NB4 (cell line): ENCODE results near the gene TXNIP.
A peak's percentile ranks its signal among the peaks of the same experiment; 100 is the strongest.

ENCODE experiments used
- DNase-seq: peaks from one replicate; pipeline ENCODE4 v3.0.0; 2010; ENCODE audit warnings: low read depth
- H3K4me3 ChIP-seq: one replicate; pipeline ENCODE4 v1.5.1; 2011; ENCODE audit warnings: mild to moderate bottlenecking, low read depth, low read length, moderate library complexity
- MYC ChIP-seq: IDR thresholded peaks from 2 replicates; pipeline ENCODE4 v1.6.1; 2011; ENCODE audit warnings: low read depth, low read length
- POLR2A ChIP-seq: IDR thresholded peaks from 2 replicates; pipeline ENCODE4 v1.6.1; 2011; ENCODE audit warnings: mild to moderate bottlenecking; ENCODE audit not compliant: insufficient read length; ENCODE audit errors: extremely low read depth
- TF ChIP-seq, protein P1 (sequence below): IDR thresholded peaks from 2 replicates; pipeline ENCODE4 v1.6.1; 2011; ENCODE audit warnings: low read depth, low read length
- TF ChIP-seq, protein P2 (sequence below): IDR thresholded peaks from one replicate; pipeline ENCODE4 v1.5.1; 2012; ENCODE audit warnings: low read depth, low read length

Gene TXNIP

DNA sequence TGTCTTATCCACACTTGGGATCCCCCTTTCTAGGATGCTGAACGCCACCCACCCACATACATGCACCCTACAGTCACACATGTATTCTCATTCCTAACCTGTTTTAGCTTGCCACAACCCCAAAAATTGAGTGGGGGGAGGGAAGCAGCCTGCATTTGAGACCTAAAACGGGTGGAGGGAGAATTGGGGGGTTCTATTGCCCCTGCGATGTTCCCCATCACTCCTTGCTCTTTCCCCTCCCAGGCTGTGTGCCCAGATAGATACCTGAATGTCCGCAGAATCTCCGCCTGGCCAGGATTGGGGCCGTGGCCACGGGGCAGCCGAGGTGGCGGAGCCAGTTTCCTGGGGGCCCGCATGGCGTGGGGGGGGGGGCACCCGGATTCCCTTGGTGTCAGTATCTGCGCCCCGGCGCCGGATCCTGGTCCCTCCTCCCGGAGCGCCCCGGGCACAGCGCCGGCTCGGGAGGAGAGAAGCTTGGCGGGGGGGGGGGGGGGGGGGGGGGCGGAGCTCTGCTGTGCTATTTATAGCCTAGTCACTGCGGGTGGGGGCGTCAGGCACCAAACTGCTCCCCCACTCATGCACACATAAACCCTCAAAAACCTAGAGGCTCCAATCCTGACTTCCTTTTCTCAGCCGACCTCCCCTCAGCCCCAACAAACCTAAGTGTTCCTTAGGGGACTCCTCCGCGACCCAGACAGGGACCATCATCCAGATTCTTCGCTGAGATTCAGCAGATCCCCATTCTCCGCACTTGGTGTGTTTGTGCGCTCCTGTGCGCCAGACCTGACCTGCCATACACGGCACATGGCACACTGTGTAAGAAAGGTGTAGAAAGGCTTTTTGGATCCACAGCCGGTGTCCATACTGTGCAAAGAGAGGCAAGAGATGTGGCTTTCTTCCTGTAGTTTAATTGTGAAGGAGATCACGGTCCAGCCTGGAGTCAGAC, 33.9 kb downstream of the TXNIP start:
- DNase-seq = no peak
- H3K4me3 ChIP-seq = no peak overlapping the region
- TF ChIP-seq, protein P1, sequence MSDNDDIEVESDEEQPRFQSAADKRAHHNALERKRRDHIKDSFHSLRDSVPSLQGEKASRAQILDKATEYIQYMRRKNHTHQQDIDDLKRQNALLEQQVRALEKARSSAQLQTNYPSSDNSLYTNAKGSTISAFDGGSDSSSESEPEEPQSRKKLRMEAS = no peak
- TF ChIP-seq MYC (no peak), POLR2A (no peak)
- TF ChIP-seq, protein P2, sequence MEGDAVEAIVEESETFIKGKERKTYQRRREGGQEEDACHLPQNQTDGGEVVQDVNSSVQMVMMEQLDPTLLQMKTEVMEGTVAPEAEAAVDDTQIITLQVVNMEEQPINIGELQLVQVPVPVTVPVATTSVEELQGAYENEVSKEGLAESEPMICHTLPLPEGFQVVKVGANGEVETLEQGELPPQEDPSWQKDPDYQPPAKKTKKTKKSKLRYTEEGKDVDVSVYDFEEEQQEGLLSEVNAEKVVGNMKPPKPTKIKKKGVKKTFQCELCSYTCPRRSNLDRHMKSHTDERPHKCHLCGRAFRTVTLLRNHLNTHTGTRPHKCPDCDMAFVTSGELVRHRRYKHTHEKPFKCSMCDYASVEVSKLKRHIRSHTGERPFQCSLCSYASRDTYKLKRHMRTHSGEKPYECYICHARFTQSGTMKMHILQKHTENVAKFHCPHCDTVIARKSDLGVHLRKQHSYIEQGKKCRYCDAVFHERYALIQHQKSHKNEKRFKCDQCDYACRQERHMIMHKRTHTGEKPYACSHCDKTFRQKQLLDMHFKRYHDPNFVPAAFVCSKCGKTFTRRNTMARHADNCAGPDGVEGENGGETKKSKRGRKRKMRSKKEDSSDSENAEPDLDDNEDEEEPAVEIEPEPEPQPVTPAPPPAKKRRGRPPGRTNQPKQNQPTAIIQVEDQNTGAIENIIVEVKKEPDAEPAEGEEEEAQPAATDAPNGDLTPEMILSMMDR = no peak

DNA sequence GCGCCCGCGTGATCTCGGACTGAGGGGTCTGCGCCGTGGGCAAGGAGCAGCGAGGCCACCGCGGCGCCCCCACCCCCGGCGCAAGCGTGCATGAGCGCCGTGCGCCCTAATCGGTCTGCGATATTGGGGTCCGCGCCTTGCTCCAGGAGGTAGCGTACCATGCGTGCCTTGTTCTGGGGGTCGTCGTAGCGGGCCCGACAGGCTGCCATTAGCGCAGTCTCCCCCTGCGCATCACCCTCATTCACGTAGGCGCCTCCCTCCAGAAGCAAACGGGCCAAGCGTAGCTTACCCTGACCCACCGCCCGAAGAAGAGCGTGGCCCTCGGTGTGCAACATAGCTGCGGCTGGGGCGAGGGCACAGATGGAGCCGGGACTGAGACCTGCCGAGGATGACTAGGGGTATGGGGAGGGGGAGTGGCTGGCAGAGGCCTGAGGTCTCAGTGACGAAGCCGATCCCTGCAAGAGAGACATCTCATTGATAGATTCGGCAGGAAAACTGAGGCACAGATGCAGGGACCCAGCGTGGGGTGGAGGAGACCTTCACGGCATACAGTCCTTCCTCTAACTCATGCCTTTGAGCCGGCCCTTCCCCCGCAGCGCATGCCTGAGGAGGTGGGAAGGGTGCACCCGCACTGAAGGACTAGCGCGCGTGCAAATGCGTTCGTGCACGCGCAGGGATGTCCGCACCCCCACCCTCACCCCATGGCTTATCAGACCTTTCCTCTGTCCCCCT, 34.8 kb downstream of the TXNIP start:
- DNase-seq = peak; percentile 34
- no peak overlapping the region for H3K4me3 ChIP-seq
- TF ChIP-seq POLR2A = no peak
- TF ChIP-seq MYC = no peak
- TF ChIP-seq, protein P2 = no peak
- TF ChIP-seq, protein P1 = no peak

DNA sequence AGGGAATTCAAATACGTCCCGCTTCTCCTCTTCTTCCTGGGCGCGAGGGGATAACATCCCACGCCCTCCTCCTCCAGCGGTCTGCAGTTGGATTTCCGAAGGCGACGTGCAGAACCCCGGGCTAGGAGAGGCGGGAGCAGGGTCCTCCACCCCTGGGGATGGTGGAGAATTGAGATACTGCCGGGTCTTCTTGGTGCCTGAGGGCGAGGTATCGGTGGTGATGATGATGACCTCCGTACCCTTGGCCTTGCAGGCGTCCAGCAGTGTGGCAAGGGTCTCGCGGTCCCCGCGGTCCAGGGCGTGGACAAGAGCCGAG, 35.3 kb downstream of the TXNIP start:
- DNase-seq = no peak
- peak overlapping the region; percentile 73 for H3K4me3 ChIP-seq
- TF ChIP-seq MYC (no peak), POLR2A (no peak)
- TF ChIP-seq, protein P1 = no peak
- TF ChIP-seq, protein P2 = no peak

DNA sequence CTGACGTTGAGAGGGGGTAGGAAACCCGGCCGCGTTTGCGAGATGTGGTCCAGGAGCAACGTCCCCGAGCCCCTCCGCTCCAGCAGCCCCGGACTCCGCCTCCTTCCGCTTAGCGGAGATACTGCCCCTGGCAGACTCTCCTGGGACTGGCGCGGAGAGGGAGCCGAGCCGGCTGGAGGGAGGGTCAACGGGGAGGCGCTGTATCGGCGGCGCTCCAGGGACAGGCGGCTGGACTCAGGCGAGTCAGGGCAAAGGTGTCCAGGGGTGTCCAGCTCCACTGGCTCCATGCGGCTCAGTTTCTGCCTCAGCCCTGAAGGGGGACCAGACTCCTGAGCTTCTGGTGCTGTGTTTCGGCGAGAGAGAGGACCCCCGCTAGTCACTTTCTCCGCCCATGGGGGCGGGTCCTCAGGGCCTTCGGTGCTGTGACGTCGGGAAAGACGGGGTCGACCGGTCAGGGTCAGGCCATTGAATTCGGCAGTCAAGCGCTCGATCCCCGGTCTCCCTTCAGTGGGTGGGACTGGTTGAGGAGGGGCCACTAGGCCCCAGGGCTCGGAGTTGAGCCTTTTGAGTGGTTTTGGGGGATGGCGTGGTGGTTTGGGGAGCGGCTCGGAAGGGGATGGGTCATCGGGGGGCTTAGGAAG, 35.8 kb downstream of the TXNIP start:
- peak overlapping the region; percentile 73 for H3K4me3 ChIP-seq

DNA sequence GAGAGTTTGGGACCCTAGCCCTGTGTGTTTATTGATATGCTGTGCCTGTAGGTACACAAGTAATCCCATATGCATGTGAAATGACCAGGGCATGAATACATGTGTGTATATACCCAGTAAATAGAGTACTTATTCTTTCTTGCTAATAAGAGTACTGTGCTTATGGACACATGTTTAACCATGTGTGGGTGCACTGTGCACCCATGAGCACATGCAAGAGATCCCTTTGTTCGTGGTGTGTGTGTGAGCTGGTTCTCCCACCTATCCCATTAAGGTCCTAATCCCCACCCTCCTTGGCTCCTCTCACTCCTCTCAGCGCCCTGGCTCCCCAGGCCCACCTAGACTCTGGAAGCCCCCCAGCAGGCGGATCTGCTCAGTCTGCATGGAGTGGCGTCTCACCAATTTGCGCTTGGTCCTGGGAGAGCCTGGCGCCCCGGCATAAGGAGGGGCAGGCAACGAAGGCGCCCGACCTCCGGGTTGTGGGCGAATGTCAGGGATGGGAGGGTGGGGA, 36.4 kb downstream of the TXNIP start:
- TF ChIP-seq MYC (no peak; the same call in none of the 2 replicates), POLR2A (no peak)
- TF ChIP-seq, protein P1 = peak; percentile 87
- TF ChIP-seq, protein P2 = no peak
- peak overlapping the region; percentile 73 for H3K4me3 ChIP-seq

More for the DNA sequence above, 35.8 kb downstream of the TXNIP start:
- TF ChIP-seq POLR2A (peak; percentile 67), MYC (no peak; the same call in none of the 2 replicates)
- TF ChIP-seq, protein P1 = peak; percentile 26; the same call in 1 of the 2 replicates
- peak; percentile 87 for DNase-seq

More for the DNA sequence above, 36.4 kb downstream of the TXNIP start:
- no peak for DNase-seq
